ENCODE results near the gene CLK3.
A peak's percentile ranks its signal among the peaks of the same experiment; 100 is the strongest.

The CLK3 gene

DNA sequence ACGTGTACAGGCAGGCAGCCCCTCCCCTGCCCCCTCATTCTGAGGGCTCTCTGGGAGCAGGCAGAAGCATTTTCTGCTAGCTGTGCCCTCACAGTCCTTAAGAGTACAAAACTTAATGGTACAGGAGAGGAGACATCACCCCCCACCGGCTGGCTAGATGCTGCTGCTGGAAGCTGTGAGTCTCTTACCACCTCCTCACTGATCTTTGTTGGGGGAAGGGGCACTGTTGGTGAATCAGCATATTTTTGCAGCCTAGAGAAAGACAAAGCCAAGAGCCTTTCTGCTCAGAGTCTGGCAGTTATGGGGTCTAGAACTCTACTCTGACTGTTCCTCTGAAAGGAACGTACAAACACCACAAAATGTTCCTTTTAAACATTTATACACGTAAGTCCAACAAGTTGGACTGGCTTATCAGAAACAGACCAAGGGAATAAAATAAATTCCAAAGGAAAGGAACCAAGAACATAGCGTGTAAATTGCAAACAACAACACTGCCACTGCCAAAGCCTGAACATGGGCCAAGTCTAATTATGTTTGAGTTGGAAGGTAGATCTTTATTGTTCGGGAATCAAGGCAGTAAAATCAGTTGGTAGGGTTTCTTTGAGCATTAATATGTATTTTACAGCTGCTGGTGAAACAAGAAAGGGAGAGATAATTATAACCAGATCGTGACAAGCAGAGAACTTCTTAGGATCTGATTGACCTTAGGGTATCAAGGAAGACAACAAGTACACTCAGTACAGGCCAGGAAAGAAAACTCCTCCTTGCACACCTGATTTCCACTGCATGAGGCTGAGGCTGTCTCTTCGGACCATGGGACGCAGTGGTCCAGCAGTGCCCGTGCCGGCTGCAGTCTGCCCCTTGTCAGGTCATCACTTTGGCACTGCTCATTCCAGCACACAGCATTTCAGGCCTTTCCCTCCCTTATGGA lies 27.4 kb downstream of the CLK3 start:
- ChIA-PET POLR2A (interaction anchor here (1.3 kb wide), 1 partner anchor 82 kb away, joined by 3 read pairs; the partner anchor contains the start of gene CYP1A1), CTCF (interaction anchor here (1.2 to 16.2 kb wide), 3 partner anchors 9 to 157 kb away, joined by 4 to 800 read pairs (median 200); no protein-coding TSS in a partner anchor)
- H3K4me3 ChIP-seq (ENCODE audit: low read depth, low read length) = no peak overlapping the region
- H3K27ac ChIP-seq (ENCODE audit: extremely low read depth, low read depth, low read length) = no peak overlapping the region; the same call in 1 of the 2 replicates
- peaks cover 24% of the 10 kb centered on the region for H3K4me1 ChIP-seq (ENCODE audit: control insufficient read depth, insufficient read depth, low read length)
- no peaks in the 10 kb centered on the region for H3K9me3 ChIP-seq (ENCODE audit: control insufficient read depth, insufficient read depth, low read depth, low read length)
- H3K36me3 ChIP-seq (ENCODE audit: control insufficient read depth in 2 of 2, insufficient read depth in 1 of 2, low read length in 2 of 2) = peaks cover 15 to 41% of the 10 kb centered on the region in 2 experiments
- TF ChIP-seq ZNF19 (tag by site-specific recombination; IDR thresholded peaks at IDR 0.05; ENCODE audit: low read depth) = 0 out of 2 replicates have a peak, but pooled peaks have one; percentile 16
- peak; percentile 74; the same call in 1 of the 2 replicates for TF ChIP-seq ZNF561 (tag by site-specific recombination; IDR thresholded peaks at IDR 0.05; ENCODE audit: borderline replicate concordance)
- TF ChIP-seq, protein P1, sequence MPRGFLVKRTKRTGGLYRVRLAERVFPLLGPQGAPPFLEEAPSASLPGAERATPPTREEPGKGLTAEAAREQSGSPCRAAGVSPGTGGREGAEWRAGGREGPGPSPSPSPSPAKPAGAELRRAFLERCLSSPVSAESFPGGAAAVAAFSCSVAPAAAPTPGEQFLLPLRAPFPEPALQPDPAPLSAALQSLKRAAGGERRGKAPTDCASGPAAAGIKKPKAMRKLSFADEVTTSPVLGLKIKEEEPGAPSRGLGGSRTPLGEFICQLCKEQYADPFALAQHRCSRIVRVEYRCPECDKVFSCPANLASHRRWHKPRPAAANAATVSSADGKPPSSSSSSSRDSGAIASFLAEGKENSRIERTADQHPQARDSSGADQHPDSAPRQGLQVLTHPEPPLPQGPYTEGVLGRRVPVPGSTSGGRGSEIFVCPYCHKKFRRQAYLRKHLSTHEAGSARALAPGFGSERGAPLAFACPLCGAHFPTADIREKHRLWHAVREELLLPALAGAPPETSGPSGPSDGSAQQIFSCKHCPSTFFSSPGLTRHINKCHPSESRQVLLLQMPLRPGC (tag by site-specific recombination; IDR thresholded peaks at IDR 0.05) = no peak
- TF ChIP-seq ZNF792 (tag by site-specific recombination; IDR thresholded peaks at IDR 0.05) = no peak
- no peak for TF ChIP-seq ZNF239 (tag by site-specific recombination; IDR thresholded peaks at IDR 0.05)
- TF ChIP-seq SCRT2 (tag by site-specific recombination; IDR thresholded peaks at IDR 0.05) = peak; percentile 72
- TF ChIP-seq, protein P2, sequence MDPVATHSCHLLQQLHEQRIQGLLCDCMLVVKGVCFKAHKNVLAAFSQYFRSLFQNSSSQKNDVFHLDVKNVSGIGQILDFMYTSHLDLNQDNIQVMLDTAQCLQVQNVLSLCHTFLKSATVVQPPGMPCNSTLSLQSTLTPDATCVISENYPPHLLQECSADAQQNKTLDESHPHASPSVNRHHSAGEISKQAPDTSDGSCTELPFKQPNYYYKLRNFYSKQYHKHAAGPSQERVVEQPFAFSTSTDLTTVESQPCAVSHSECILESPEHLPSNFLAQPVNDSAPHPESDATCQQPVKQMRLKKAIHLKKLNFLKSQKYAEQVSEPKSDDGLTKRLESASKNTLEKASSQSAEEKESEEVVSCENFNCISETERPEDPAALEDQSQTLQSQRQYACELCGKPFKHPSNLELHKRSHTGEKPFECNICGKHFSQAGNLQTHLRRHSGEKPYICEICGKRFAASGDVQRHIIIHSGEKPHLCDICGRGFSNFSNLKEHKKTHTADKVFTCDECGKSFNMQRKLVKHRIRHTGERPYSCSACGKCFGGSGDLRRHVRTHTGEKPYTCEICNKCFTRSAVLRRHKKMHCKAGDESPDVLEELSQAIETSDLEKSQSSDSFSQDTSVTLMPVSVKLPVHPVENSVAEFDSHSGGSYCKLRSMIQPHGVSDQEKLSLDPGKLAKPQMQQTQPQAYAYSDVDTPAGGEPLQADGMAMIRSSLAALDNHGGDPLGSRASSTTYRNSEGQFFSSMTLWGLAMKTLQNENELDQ (tag by site-specific recombination; IDR thresholded peaks at IDR 0.05; ENCODE audit: low read depth) = no peak
- TF ChIP-seq, protein P3, sequence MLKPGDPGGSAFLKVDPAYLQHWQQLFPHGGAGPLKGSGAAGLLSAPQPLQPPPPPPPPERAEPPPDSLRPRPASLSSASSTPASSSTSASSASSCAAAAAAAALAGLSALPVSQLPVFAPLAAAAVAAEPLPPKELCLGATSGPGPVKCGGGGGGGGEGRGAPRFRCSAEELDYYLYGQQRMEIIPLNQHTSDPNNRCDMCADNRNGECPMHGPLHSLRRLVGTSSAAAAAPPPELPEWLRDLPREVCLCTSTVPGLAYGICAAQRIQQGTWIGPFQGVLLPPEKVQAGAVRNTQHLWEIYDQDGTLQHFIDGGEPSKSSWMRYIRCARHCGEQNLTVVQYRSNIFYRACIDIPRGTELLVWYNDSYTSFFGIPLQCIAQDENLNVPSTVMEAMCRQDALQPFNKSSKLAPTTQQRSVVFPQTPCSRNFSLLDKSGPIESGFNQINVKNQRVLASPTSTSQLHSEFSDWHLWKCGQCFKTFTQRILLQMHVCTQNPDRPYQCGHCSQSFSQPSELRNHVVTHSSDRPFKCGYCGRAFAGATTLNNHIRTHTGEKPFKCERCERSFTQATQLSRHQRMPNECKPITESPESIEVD (tag by site-specific recombination; IDR thresholded peaks at IDR 0.05) = peak; percentile 74
- TF ChIP-seq, protein P4, sequence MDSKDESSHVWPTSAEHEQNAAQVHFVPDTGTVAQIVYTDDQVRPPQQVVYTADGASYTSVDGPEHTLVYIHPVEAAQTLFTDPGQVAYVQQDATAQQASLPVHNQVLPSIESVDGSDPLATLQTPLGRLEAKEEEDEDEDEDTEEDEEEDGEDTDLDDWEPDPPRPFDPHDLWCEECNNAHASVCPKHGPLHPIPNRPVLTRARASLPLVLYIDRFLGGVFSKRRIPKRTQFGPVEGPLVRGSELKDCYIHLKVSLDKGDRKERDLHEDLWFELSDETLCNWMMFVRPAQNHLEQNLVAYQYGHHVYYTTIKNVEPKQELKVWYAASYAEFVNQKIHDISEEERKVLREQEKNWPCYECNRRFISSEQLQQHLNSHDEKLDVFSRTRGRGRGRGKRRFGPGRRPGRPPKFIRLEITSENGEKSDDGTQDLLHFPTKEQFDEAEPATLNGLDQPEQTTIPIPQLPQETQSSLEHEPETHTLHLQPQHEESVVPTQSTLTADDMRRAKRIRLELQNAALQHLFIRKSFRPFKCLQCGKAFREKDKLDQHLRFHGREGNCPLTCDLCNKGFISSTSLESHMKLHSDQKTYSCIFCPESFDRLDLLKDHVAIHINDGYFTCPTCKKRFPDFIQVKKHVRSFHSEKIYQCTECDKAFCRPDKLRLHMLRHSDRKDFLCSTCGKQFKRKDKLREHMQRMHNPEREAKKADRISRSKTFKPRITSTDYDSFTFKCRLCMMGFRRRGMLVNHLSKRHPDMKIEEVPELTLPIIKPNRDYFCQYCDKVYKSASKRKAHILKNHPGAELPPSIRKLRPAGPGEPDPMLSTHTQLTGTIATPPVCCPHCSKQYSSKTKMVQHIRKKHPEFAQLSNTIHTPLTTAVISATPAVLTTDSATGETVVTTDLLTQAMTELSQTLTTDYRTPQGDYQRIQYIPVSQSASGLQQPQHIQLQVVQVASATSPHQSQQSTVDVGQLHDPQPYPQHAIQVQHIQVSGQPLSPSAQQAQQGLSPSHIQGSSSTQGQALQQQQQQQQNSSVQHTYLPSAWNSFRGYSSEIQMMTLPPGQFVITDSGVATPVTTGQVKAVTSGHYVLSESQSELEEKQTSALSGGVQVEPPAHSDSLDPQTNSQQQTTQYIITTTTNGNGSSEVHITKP (tag by site-specific recombination; IDR thresholded peaks at IDR 0.05) = peak; percentile 79
- 0 out of 2 replicates have a peak, but pooled peaks have one; percentile 21 for TF ChIP-seq ZNF335 (tag by site-specific recombination; conservative IDR thresholded peaks at IDR 0.05)
- 0 out of 2 replicates have a peak, but pooled peaks have one; percentile 42 for TF ChIP-seq ZBTB8A (tag by site-specific recombination; IDR thresholded peaks at IDR 0.05)
- TF ChIP-seq, protein P5, sequence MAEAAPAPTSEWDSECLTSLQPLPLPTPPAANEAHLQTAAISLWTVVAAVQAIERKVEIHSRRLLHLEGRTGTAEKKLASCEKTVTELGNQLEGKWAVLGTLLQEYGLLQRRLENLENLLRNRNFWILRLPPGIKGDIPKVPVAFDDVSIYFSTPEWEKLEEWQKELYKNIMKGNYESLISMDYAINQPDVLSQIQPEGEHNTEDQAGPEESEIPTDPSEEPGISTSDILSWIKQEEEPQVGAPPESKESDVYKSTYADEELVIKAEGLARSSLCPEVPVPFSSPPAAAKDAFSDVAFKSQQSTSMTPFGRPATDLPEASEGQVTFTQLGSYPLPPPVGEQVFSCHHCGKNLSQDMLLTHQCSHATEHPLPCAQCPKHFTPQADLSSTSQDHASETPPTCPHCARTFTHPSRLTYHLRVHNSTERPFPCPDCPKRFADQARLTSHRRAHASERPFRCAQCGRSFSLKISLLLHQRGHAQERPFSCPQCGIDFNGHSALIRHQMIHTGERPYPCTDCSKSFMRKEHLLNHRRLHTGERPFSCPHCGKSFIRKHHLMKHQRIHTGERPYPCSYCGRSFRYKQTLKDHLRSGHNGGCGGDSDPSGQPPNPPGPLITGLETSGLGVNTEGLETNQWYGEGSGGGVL (tag by site-specific recombination; IDR thresholded peaks at IDR 0.05) = 0 out of 2 replicates have a peak, but pooled peaks have one; percentile 26
- TF ChIP-seq, protein P6, sequence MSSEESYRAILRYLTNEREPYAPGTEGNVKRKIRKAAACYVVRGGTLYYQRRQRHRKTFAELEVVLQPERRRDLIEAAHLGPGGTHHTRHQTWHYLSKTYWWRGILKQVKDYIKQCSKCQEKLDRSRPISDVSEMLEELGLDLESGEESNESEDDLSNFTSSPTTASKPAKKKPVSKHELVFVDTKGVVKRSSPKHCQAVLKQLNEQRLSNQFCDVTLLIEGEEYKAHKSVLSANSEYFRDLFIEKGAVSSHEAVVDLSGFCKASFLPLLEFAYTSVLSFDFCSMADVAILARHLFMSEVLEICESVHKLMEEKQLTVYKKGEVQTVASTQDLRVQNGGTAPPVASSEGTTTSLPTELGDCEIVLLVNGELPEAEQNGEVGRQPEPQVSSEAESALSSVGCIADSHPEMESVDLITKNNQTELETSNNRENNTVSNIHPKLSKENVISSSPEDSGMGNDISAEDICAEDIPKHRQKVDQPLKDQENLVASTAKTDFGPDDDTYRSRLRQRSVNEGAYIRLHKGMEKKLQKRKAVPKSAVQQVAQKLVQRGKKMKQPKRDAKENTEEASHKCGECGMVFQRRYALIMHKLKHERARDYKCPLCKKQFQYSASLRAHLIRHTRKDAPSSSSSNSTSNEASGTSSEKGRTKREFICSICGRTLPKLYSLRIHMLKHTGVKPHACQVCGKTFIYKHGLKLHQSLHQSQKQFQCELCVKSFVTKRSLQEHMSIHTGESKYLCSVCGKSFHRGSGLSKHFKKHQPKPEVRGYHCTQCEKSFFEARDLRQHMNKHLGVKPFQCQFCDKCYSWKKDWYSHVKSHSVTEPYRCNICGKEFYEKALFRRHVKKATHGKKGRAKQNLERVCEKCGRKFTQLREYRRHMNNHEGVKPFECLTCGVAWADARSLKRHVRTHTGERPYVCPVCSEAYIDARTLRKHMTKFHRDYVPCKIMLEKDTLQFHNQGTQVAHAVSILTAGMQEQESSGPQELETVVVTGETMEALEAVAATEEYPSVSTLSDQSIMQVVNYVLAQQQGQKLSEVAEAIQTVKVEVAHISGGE (tag by site-specific recombination; conservative IDR thresholded peaks at IDR 0.05; ENCODE audit: low read depth) = no peak
- TF ChIP-seq ZSCAN30 (tag by site-specific recombination; IDR thresholded peaks at IDR 0.05) = peak; percentile 44; the same call in 1 of the 2 replicates
- TF ChIP-seq, protein P7, sequence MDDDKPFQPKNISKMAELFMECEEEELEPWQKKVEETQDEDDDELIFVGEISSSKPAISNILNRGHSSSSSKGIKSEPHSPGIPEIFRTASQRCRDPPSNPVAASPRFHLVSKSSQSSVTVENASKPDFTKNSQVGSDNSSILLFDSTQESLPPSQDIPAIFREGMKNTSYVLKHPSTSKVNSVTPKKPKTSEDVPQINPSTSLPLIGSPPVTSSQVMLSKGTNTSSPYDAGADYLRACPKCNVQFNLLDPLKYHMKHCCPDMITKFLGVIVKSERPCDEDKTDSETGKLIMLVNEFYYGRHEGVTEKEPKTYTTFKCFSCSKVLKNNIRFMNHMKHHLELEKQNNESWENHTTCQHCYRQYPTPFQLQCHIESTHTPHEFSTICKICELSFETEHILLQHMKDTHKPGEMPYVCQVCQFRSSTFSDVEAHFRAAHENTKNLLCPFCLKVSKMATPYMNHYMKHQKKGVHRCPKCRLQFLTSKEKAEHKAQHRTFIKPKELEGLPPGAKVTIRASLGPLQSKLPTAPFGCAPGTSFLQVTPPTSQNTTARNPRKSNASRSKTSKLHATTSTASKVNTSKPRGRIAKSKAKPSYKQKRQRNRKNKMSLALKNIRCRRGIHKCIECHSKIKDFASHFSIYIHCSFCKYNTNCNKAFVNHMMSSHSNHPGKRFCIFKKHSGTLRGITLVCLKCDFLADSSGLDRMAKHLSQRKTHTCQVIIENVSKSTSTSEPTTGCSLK (tag by site-specific recombination; IDR thresholded peaks at IDR 0.05) = no peak
- peak; percentile 55; the same call in 1 of the 2 replicates for TF ChIP-seq OSR2 (tag by site-specific recombination; IDR thresholded peaks at IDR 0.05)
- TF ChIP-seq SCRT1 (tag by site-specific recombination; IDR thresholded peaks at IDR 0.05; ENCODE audit: borderline replicate concordance) = peak; percentile 90

Measured in HEK293 (cell line).